Raji (cell line): Measurements from ENCODE around the gene GTSE1.

Source experiments
- POLR2A ChIP-seq: IDR thresholded peaks from 2 replicates; pipeline ENCODE4 v1.6.1; 2011; ENCODE audit warnings: low read depth, low read length, control low read depth; ENCODE audit not compliant: insufficient read depth

The GTSE1 gene

GRCh38 chr22:46379066-46379930 is 82.6 kb downstream of the GTSE1 start:
- TF ChIP-seq POLR2A = no peak

- TF ChIP-seq POLR2A = no peak
Measured at GRCh38 chr22:46380069-46380468, 83.4 kb downstream of the GTSE1 start.
